ENCODE results near the gene HNRNPA3. TPM values are rescaled to one million over a fixed set of nuclear protein-coding genes. Genes with fewer than 3 reads are reported as not detected.
A peak's percentile ranks its signal among the peaks of the same experiment; 100 is the strongest.

Gene HNRNPA3
- total RNA-seq, 3 donors from 2014 or later (not counting 1 experiment from before 2014, with no cell fraction given): 223 to 298 (median 289) TPM

- Mint-ChIP-seq H3K27ac (peak overlapping the region; percentile 97 to 99), H3K36me3 (no peaks in the 10 kb centered on the region), H3K4me1 (peaks cover 49 to 66% of the 10 kb centered on the region in 2 donors), H3K4me3 (peak overlapping the region; percentile 97), H3K9me3 (no peaks in the 10 kb centered on the region), H3K27me3 (ENCODE audit: low read depth in 2 of 2) (no peaks in the 10 kb centered on the region)
- peak overlapping the region; percentile 97 for H3K4me3 ChIP-seq (ENCODE audit: low read length)
- H3K9me3 ChIP-seq (ENCODE audit: control insufficient read depth, insufficient read depth, low read length): no peaks in the 10 kb centered on the region
- peak overlapping the region; percentile 100 for H3K27ac ChIP-seq (ENCODE audit: low read length)
- WGBS (ENCODE audit: insufficient coverage): 0% methylated on average over 2 of the region's 6 CpGs
- TF ChIP-seq, protein P1, sequence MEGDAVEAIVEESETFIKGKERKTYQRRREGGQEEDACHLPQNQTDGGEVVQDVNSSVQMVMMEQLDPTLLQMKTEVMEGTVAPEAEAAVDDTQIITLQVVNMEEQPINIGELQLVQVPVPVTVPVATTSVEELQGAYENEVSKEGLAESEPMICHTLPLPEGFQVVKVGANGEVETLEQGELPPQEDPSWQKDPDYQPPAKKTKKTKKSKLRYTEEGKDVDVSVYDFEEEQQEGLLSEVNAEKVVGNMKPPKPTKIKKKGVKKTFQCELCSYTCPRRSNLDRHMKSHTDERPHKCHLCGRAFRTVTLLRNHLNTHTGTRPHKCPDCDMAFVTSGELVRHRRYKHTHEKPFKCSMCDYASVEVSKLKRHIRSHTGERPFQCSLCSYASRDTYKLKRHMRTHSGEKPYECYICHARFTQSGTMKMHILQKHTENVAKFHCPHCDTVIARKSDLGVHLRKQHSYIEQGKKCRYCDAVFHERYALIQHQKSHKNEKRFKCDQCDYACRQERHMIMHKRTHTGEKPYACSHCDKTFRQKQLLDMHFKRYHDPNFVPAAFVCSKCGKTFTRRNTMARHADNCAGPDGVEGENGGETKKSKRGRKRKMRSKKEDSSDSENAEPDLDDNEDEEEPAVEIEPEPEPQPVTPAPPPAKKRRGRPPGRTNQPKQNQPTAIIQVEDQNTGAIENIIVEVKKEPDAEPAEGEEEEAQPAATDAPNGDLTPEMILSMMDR (IDR thresholded peaks at IDR 0.05): no peak
- peaks cover 18% of the 10 kb centered on the region for H3K4me1 ChIP-seq (ENCODE audit: control insufficient read depth, insufficient read depth, low read length)
- ATAC-seq (no peak), DNase-seq (no peak)
- no peaks in the 10 kb centered on the region for H3K27me3 ChIP-seq (ENCODE audit: control insufficient read depth, insufficient read depth, low read length)
- intact Hi-C loops (cut with micrococcal nuclease): loop anchor here (1.0 to 10.0 kb wide), 7 partner anchors 11 to 352 kb away; partner anchors contain the start of gene HNRNPA3
- peaks cover 5% of the 10 kb centered on the region for H3K36me3 ChIP-seq (ENCODE audit: control insufficient read depth, insufficient read depth, low read length)
These were observed 50.4 kb downstream of the HNRNPA3 start for GRCh38 chr2:177262958-177263450.

DNA sequence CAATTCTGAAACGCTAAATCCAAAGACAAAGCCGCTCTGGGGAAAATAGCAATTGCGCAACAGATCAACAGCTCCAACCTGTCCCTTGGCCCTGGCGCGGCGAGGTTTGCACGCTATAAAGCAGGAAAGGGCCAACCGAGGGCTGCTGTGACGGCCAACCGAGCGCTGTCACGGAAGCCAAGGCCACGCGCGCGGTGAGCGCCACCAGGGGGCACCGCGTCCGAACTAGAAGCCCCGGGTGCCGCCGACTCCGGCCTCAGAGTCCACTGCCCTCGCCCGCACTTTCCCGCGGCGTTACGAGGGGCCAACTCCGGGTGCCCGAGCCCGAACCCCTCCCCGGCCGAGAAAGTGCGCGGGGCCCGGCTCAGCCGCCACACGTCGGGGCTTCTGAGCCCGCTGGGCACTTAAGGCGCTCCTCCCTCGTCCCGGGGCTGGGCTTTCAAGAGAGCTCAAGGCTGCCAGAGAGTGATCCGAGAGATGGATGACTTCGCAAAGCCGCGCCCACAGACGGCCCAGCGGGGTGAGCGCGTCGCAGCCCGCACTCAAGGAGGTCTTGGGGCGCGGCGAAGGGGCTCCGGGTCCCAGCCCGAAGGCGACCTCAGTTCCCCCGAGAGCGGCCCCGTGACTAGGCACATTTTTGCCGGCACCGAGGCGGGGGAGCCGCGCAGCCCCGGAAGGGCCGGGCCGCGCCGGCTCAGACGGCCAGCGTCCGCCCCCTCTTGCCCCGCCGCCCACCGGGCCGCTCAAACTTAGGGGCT, 51.0 kb downstream of the HNRNPA3 start:
- Mint-ChIP-seq H3K4me3 (peak overlapping the region; percentile 97), H3K27ac (peak overlapping the region; percentile 97 to 99), H3K9me3 (no peaks in the 10 kb centered on the region), H3K27me3 (ENCODE audit: low read depth in 2 of 2) (no peaks in the 10 kb centered on the region), H3K4me1 (peaks cover 47 to 60% of the 10 kb centered on the region in 2 donors), H3K36me3 (no peaks in the 10 kb centered on the region)
- under 1% methylated on average over 81 of the region's 81 CpGs for WGBS (ENCODE audit: insufficient coverage)
- ATAC-seq: peak; percentile 56 to 84 (median 61)
- peaks cover 18% of the 10 kb centered on the region for H3K4me1 ChIP-seq (ENCODE audit: control insufficient read depth, insufficient read depth, low read length)
- TF ChIP-seq, protein P1 (IDR thresholded peaks at IDR 0.05): peak; percentile 79
- peak; percentile 98 for DNase-seq
- intact Hi-C loops (cut with micrococcal nuclease): loop anchor here (1.0 to 10.0 kb wide), 7 partner anchors 11 to 351 kb away; partner anchors contain the start of gene HNRNPA3
- H3K27me3 ChIP-seq (ENCODE audit: control insufficient read depth, insufficient read depth, low read length): no peaks in the 10 kb centered on the region
- peak overlapping the region; percentile 97 for H3K4me3 ChIP-seq (ENCODE audit: low read length)
- peak overlapping the region; percentile 100 for H3K27ac ChIP-seq (ENCODE audit: low read length)
- H3K9me3 ChIP-seq (ENCODE audit: control insufficient read depth, insufficient read depth, low read length): no peaks in the 10 kb centered on the region
- H3K36me3 ChIP-seq (ENCODE audit: control insufficient read depth, insufficient read depth, low read length): peaks cover 2% of the 10 kb centered on the region

- Mint-ChIP-seq H3K4me3 (peak overlapping the region; percentile 93), H3K4me1 (peaks cover 44 to 54% of the 10 kb centered on the region in 2 donors), H3K36me3 (no peaks in the 10 kb centered on the region), H3K9me3 (no peaks in the 10 kb centered on the region), H3K27me3 (ENCODE audit: low read depth in 2 of 2) (no peaks in the 10 kb centered on the region), H3K27ac (peak overlapping the region; percentile 97 to 99)
- Histone ChIP-seq H3K4me3 (ENCODE audit: low read length) (peak overlapping the region; percentile 97), H3K4me1 (ENCODE audit: control insufficient read depth, insufficient read depth, low read length) (peaks cover 14% of the 10 kb centered on the region), H3K27me3 (ENCODE audit: control insufficient read depth, insufficient read depth, low read length) (no peaks in the 10 kb centered on the region), H3K9me3 (ENCODE audit: control insufficient read depth, insufficient read depth, low read length) (no peaks in the 10 kb centered on the region), H3K36me3 (ENCODE audit: control insufficient read depth, insufficient read depth, low read length) (no peaks in the 10 kb centered on the region), H3K27ac (ENCODE audit: low read length) (peak overlapping the region; percentile 100)
- DNase-seq: no peak
- intact Hi-C loops (cut with micrococcal nuclease): loop anchor here (5.0 to 10.0 kb wide), 3 partner anchors 33 to 351 kb away; a partner anchor contains a TSS
- TF ChIP-seq, protein P1 (IDR thresholded peaks at IDR 0.05): no peak
- peak in 2 of 3 donors; percentile 4 to 6 for ATAC-seq
- under 1% methylated on average over 61 of the region's 61 CpGs for WGBS (ENCODE audit: insufficient coverage)
These were observed 51.7 kb downstream of the HNRNPA3 start for GRCh38 chr2:177264209-177264692.

All from natural killer cell (primary cell).